HG03520 (cell line): ENCODE results near the gene UBE2R2.
"Not testable (repeated sequence)": the region's sequence is repeated elsewhere in the genome, so short reads cannot be mapped to it uniquely, and the experiment has no call there.

Experiments used
- ATAC-seq: cut with Tn5 transposase; IDR thresholded peaks from one replicate; pipeline ENCODE4 v1.9.1; 2021; ENCODE audit warnings: mild to moderate bottlenecking, moderate library complexity; ENCODE audit not compliant: unreplicated experiment

The UBE2R2 gene

GRCh38 chr9:33837138-33837537, 20.2 kb downstream of the UBE2R2 start:
- no peak for ATAC-seq

- ATAC-seq: no peak
Measured at GRCh38 chr9:33840381-33840780, 23.4 kb downstream of the UBE2R2 start.

- no peak for ATAC-seq
Measured at GRCh38 chr9:33843312-33843961, 26.5 kb downstream of the UBE2R2 start.

DNA sequence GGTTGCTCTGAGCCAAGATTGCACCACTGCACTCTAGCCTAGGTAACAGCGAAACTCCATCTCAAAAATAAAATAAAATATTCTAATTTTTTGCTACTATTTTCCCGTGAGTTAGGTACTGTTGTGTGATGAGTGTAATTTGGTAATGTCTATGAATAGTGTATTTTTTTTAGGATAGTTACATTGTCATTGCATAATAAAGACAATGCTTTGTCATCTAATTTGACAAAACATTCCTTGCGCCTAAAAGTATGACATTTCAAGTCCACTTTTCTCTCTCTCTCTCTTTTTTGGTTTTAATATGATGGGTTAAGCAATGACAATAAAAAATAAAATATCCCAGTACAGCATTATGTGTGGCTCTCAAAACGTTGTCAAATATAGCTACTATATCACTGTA, 29.3 kb downstream of the UBE2R2 start:
- ATAC-seq: no peak

- not testable (repeated sequence) for ATAC-seq
Measured at GRCh38 chr9:33847894-33848205, 30.9 kb downstream of the UBE2R2 start.

- no peak for ATAC-seq
Measured at GRCh38 chr9:33850267-33850629, 33.3 kb downstream of the UBE2R2 start.

GRCh38 chr9:33850677-33851076, 33.7 kb downstream of the UBE2R2 start:
- no peak for ATAC-seq

- ATAC-seq: no peak
Measured at GRCh38 chr9:33851301-33851700, 34.3 kb downstream of the UBE2R2 start.

DNA sequence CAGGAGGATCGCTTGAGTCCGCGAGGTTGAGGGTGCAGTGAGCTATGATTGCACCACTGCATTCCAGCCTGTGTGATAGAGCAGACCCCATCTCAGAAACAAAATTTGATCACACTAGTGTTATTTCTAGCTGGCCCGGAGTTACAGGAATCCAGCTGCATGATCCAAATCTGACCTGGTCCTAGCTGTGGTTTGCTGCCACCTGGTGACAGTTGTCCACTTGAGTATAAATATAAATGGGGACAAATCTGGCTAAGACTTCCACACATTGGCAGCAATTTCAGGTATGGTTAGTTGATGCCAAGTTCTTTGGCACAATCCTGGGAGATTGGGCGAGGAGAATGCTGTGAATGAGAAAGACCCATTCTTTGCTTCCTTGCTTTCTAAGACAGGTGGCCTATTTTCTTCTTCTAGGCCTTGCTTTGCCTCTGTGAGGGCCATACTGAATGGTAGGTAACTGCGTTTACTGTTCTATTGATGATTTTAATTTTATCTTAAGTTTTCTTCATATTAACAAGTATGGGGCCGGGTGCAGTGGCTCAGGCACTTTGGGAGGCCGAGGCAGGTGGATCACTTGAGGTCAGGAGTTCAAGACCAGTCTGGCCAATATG, 35.4 kb downstream of the UBE2R2 start:
- no peak for ATAC-seq

DNA sequence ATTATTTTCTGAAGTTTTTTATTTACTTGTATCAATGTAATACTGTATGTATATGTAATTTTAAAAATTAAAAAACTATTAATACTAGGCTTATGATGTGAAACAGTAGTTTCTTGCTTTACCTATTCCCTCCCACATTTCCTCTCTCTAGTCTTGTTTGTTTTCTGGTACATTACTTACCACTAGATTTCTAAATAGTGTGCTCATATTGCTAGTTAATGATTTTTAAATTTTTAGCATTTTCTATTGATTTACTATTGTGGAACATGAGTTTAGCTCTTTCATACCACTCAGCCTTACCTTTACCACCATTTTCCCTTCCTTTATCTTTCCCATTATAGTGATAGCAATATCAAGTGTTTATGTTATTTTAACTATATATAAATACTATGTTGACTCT, 39.3 kb downstream of the UBE2R2 start:
- ATAC-seq: no peak

DNA sequence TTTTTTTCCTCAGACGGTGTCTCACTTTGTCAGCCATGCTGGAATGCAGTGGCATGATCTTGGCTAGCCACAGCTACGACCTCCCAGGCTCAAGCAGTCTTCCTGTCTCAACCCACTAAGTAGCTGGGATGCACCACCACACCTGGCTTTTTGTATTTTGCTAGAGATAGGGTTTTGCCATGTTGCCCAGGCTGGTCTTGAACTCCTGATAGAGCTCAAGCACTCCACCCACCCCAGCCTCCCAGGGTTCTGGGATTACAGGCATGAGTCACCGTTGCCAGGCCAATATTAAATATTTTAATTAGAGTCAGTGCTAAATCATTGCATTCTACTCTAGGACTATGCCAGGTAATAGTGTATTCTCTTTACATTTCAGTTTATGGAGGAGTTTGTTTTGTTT, 41.5 kb downstream of the UBE2R2 start:
- ATAC-seq: no peak

DNA sequence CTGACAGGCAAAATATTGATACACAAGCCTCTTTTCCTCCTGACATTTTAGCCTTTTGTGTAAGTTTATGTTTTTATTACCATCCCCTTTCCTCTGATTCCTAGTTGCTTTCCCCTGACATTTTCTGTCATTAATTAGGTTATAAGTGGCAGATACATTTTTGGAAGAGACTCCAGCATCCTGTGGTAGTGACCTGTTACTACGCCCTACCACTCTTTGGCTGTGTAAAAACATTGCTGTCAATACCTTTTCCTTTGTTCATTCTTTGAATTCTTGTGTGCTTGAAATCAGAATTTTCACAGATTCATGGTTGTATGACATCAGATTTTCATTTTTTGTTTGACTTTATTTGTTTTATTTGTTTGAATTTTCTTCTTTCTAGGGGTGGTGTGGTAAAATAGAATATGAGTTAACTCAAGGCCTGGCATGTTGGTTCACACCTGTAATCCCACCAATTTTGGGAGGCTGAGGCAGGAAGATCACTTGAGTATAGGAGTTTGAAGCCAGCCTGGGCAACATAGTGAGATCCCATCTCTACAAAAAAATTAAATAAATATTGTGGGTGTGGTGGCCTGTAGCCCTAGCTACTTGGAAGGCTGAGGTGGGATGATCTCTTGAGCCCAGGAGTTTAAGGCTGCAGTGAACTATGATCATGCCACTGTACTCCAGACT, 43.4 kb downstream of the UBE2R2 start:
- no peak for ATAC-seq

- no peak for ATAC-seq
Measured at GRCh38 chr9:33861917-33862453, 45.0 kb downstream of the UBE2R2 start.

DNA sequence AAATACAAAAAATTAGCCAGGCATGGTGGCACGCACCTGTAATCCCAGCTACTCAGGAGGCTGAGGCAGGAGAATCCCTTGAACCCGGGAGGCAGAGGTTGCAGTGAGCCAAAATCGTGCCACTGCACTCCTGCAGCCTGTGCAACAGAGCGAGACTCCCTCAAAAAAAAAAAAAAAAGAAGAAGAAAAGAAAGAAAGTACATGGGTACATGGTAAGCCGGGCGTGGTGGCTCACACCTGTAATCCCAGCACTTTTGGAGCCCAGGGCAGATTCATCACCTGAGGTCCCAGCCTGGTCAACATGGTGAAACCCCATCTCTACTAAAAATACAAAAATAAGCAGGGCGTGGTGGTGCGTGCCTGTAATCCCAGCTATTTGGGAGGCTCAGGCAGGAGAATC, 46.1 kb downstream of the UBE2R2 start:
- not testable (repeated sequence) for ATAC-seq

GRCh38 chr9:33867747-33868439, 50.9 kb downstream of the UBE2R2 start:
- no peak for ATAC-seq

GRCh38 chr9:33868440-33868973, 51.5 kb downstream of the UBE2R2 start:
- no peak for ATAC-seq

DNA sequence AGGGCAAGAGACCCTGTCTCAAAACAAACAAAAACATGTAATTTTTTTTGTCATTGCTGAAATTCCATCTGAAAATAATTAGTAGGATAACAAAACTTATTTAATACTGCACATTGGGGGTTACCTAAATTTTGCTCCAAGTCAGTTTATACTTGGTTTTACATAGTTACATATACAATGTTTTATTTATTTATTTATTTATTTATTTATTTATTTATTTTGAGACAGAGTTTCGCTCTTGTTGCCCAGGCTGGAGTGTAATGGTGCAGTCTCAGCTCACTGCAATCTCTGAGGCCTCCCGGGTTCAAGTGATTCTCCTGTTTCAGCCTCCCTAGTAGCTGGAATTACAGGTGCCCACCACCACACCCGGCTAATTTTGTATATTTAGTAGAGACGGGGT, 52.3 kb downstream of the UBE2R2 start:
- ATAC-seq: not testable (repeated sequence)

DNA sequence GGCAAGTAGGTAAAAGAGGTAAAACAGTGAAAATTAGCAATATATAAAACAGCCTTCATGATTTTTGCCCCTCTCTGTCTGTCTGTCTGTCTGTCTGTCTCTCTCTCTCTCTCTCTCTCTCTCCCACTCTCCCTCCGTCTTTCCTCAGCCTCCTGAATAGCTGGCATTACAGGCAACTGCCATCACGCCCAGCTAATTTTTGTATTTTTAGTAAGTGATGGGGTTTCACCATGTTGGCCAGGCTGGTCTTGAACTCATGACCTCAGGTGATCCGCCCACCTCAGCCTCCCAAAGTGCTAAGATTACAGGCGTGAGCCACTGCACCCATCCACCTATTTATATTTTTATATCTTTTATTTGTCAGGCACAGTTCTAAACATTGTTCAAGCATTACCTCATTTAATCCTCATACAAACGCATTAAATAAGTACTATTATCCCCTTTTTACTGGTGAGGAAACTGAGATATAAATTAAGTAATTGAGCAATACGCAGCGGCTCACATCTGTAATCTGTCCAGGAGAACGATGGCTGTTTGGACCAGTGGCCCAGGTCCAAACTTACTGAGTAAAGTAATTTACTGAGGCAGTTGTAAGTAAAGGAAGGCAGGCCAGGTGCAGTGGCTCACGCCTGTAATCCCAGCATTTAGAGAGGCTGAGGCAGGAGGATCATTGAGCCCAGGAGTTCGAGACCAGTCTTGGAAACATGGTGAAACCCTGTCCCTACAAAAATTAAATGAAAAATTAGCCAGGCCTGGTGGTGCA, 60.9 kb downstream of the UBE2R2 start:
- ATAC-seq: no peak

DNA sequence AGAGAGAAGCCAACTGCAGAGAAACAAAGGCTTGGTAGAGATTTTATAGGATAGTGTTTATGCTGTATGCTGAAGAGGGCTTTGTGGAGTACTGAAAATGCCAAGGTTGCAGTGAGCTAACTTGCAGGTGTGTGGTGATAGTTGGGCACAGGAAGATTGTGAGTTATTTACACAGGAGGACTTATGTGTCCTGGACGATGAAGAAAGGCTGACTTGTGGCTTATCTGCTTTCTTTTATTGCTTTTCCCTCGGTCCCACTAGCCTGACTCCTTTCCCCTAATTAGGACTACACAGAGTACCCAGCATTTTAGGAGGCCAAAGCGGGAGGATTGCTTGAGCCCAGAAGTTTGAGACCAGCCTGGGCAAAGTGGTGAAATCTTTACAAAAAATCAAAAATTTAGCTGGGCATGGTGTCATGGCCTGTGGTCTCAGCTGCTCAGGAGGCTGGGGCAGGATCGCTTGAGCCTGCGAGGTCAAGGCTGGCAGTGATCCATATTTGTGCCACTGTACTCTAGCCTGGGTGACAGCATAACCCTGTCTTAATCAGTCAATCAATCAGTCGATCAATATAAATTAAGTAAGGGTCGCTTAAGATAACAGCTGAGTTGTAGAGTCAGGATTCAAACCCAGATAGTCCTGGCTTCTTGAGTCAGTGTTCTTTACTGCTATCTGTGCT, 61.9 kb downstream of the UBE2R2 start:
- ATAC-seq: no peak
